H1 (cell line): ENCODE data around the gene TRIM24. TPM values are rescaled to one million over a fixed set of nuclear protein-coding genes. Genes with fewer than 3 reads are reported as not detected.

Experiments
- CTCF ChIA-PET: fragments of 300-600 bp; sonication (Branson Sonifier 250); formaldehyde crosslinking; loops from one replicate; lab custom pipeline; 2021; ENCODE audit not compliant: partially characterized antibody; lab: Charles Lee
- POLR2A ChIA-PET: fragments of 300-600 bp; sonication (Branson Sonifier 250); formaldehyde crosslinking; loops from one replicate; lab custom pipeline; 2021; ENCODE audit warnings: inconsistent platforms; ENCODE audit not compliant: partially characterized antibody; lab: Charles Lee
- DNase-seq, 2 experiments: peaks; one replicate each; pipeline versions ENCODE4 v3.0.0 to v3.0.0-alpha.2; 2010 to 2022; ENCODE audit warnings: low spot score in 2 of 2, low read depth in 1 of 2, mixed read lengths in 1 of 2
- FAIRE-seq: peaks from 2 replicates; lab custom pipeline; 2011; peaks lifted over from hg19 to GRCh38; lab: Jason Lieb, UNC
- H2AFZ ChIP-seq: 2 replicates; pipeline ENCODE4 v1.8.1; 2012; ENCODE audit warnings: low read length, inconsistent platforms
- H2AK5ac ChIP-seq: 2 replicates; pipeline ENCODE4 v1.6.1; 2013; ENCODE audit warnings: low read depth, low read length
- H2BK120ac ChIP-seq: replicated peaks from 2 replicates; pipeline ENCODE3; 2013; ENCODE audit warnings: low read depth, low read length, inconsistent platforms
- H2BK12ac ChIP-seq: 2 replicates; pipeline ENCODE4 v1.6.1; 2013; ENCODE audit warnings: low read depth, low read length
- H2BK15ac ChIP-seq: 2 replicates; pipeline ENCODE4 v1.6.1; 2013; ENCODE audit warnings: low read length
- H2BK20ac ChIP-seq: 2 replicates; pipeline ENCODE4 v1.6.1; 2013; ENCODE audit warnings: low read length
- H2BK5ac ChIP-seq: 2 replicates; pipeline ENCODE4 v1.6.1; 2013; ENCODE audit warnings: low read depth, low read length
- H3K14ac ChIP-seq: 2 replicates; pipeline ENCODE4 v1.6.1; 2013; ENCODE audit warnings: inconsistent platforms; ENCODE audit not compliant: insufficient read length
- H3K18ac ChIP-seq: 2 replicates; pipeline ENCODE4 v1.6.1; 2013; ENCODE audit warnings: low read length; ENCODE audit errors: extremely low read depth
- H3K23ac ChIP-seq: 2 replicates; pipeline ENCODE4 v1.6.1; 2013; ENCODE audit warnings: inconsistent platforms; ENCODE audit not compliant: insufficient read length
- H3K23me2 ChIP-seq: 2 replicates; pipeline ENCODE4 v1.6.1; 2013; ENCODE audit warnings: low read depth, low read length
- H3K27ac ChIP-seq: 2 replicates; pipeline ENCODE4 v1.6.1; 2011; ENCODE audit warnings: low read depth, low read length, inconsistent platforms
- H3K27me3 ChIP-seq, 4 experiments: replicated peaks in 1 of 4; 1 replicate in 1 of 4; 2 replicates in 3 of 4; pipeline versions ENCODE4 v1.6.1 to v1.8.1; 2011 to 2013; ENCODE audit warnings: low read length in 3 of 4, mild to moderate bottlenecking in 3 of 4, inconsistent platforms in 2 of 4, mixed read lengths in 2 of 4, moderate library complexity in 1 of 4; ENCODE audit not compliant: control insufficient read depth in 3 of 4, insufficient read depth in 3 of 4; ENCODE audit errors: extremely low read depth in 1 of 4
- H3K36me3 ChIP-seq, 4 experiments: 2 replicates each; pipeline versions ENCODE4 v1.6.1 to v1.8.1; 2011 to 2013; ENCODE audit warnings: mild to moderate bottlenecking in 4 of 4, low read length in 3 of 4, moderate library complexity in 2 of 4, control low read depth in 1 of 4, inconsistent platforms in 1 of 4; ENCODE audit not compliant: insufficient read depth in 4 of 4, control insufficient read depth in 2 of 4
- H3K4ac ChIP-seq: replicated peaks from 2 replicates; pipeline ENCODE3; 2013; ENCODE audit warnings: low read length, low read depth, mixed read lengths, inconsistent platforms; ENCODE audit not compliant: insufficient read length
- H3K4me1 ChIP-seq, 4 experiments: replicated peaks in 1 of 4; 1 replicate in 1 of 4; 2 replicates in 3 of 4; pipeline versions ENCODE4 v1.6.1 to v1.8.1; 2011 to 2013; ENCODE audit warnings: low read length in 3 of 4, inconsistent platforms in 2 of 4, mixed read lengths in 1 of 4; ENCODE audit not compliant: insufficient read depth in 4 of 4, control insufficient read depth in 3 of 4
- H3K4me2 ChIP-seq, 2 experiments: 2 replicates each; pipeline versions ENCODE4 v1.6.1 to v1.8.1; 2011 to 2013; ENCODE audit warnings: low read depth in 2 of 2, low read length in 2 of 2, control low read depth in 1 of 2, inconsistent platforms in 1 of 2, mild to moderate bottlenecking in 1 of 2; ENCODE audit not compliant: insufficient read depth in 1 of 2
- H3K4me3 ChIP-seq, 4 experiments: fragments of 200-600, 300-600 bp in 1 of 4; sonication (generic), shearing (Covaris generic), sonication (Bioruptor Twin) in 1 of 4; 2 replicates each; pipeline versions ENCODE4 v1.5.1 to v1.8.1; 2011 to 2016; ENCODE audit warnings: low read length in 4 of 4, low read depth in 3 of 4, control low read depth in 2 of 4, inconsistent platforms in 2 of 4, mild to moderate bottlenecking in 2 of 4, mixed read lengths in 1 of 4, moderate library complexity in 1 of 4; ENCODE audit not compliant: insufficient read depth in 2 of 4; ENCODE audit errors: extremely low read depth in 1 of 4
- H3K56ac ChIP-seq: replicated peaks from 2 replicates; pipeline ENCODE3; 2013; ENCODE audit warnings: low read depth, mild to moderate bottlenecking, mixed read lengths, low read length, inconsistent platforms; ENCODE audit not compliant: insufficient read length
- H3K79me1 ChIP-seq: 2 replicates; pipeline ENCODE4 v1.6.1; 2013; ENCODE audit warnings: low read depth, low read length, control low read depth
- H3K79me2 ChIP-seq, 2 experiments: 2 replicates each; pipeline versions ENCODE4 v1.6.1 to v1.8.1; 2012 to 2013; ENCODE audit warnings: low read length in 2 of 2, mild to moderate bottlenecking in 2 of 2, inconsistent platforms in 1 of 2; ENCODE audit not compliant: insufficient read depth in 2 of 2, control insufficient read depth in 1 of 2
- H3K9ac ChIP-seq, 4 experiments: replicated peaks in 1 of 4; 1 replicate in 1 of 4; 2 replicates in 3 of 4; pipeline versions ENCODE4 v1.6.1 to v1.8.1; 2011 to 2013; ENCODE audit warnings: low read depth in 3 of 4, low read length in 3 of 4, control low read depth in 2 of 4, mild to moderate bottlenecking in 2 of 4, moderate library complexity in 2 of 4, inconsistent platforms in 1 of 4; ENCODE audit errors: extremely low read depth in 1 of 4
- H3K9me3 ChIP-seq, 2 experiments: 2 replicates each; pipeline versions ENCODE4 v1.6.1 to v1.8.1; 2012 to 2013; ENCODE audit warnings: mild to moderate bottlenecking in 2 of 2, moderate library complexity in 2 of 2, control low read depth in 1 of 2, inconsistent platforms in 1 of 2, low read depth in 1 of 2, low read length in 1 of 2, mixed read lengths in 1 of 2; ENCODE audit not compliant: insufficient read depth in 2 of 2
- H4K20me1 ChIP-seq, 2 experiments: replicated peaks in 1 of 2; 2 replicates each; pipeline versions ENCODE3 to v1.8.1; 2011 to 2013; ENCODE audit warnings: inconsistent platforms in 2 of 2, low read length in 2 of 2, mild to moderate bottlenecking in 1 of 2; ENCODE audit not compliant: insufficient read depth in 2 of 2, control insufficient read depth in 1 of 2
- H4K5ac ChIP-seq: 2 replicates; pipeline ENCODE4 v1.6.1; 2013; ENCODE audit warnings: low read length, low read depth, mixed read lengths, inconsistent platforms; ENCODE audit not compliant: insufficient read length
- H4K8ac ChIP-seq: 2 replicates; pipeline ENCODE4 v1.8.0; 2013; ENCODE audit warnings: mild to moderate bottlenecking, moderate library complexity, low read length, inconsistent platforms; ENCODE audit not compliant: insufficient read depth; ENCODE audit errors: extremely low read depth
- H4K91ac ChIP-seq: replicated peaks from 2 replicates; pipeline ENCODE3; 2013; ENCODE audit warnings: low read length, mixed read lengths, inconsistent platforms; ENCODE audit not compliant: insufficient read length
- ASH2L ChIP-seq: fragments of 200-600, 300-600 bp; sonication (generic); IDR thresholded peaks from one replicate; pipeline ENCODE4 v1.7.1; 2017; ENCODE audit warnings: low read length
- BACH1 ChIP-seq: IDR thresholded peaks from 2 replicates; pipeline ENCODE4 v1.6.1; 2012; ENCODE audit warnings: low read length, improper control_type of control experiment
- CBX8 ChIP-seq: fragments of 300-800, 300-1000 bp; sonication (generic); IDR thresholded peaks from 2 replicates; pipeline ENCODE4 v1.7.1; 2016; ENCODE audit warnings: low read depth, low read length, borderline replicate concordance
- FOSL1 ChIP-seq: IDR thresholded peaks from 2 replicates; pipeline ENCODE4 v1.6.1; 2011; ENCODE audit warnings: mild to moderate bottlenecking, low read depth, low read length, moderate library complexity; ENCODE audit not compliant: insufficient read depth
- GABPA ChIP-seq: IDR thresholded peaks from 2 replicates; pipeline ENCODE4 v1.6.1; 2011; ENCODE audit warnings: mild to moderate bottlenecking, low read length, moderate library complexity, borderline replicate concordance; ENCODE audit not compliant: insufficient read depth
- HDAC2 ChIP-seq, 2 experiments: fragments of 300-600 bp in 1 of 2; sonication (generic) in 1 of 2; IDR thresholded peaks; 2 replicates each; pipeline ENCODE4 v1.6.1; 2011 to 2012; ENCODE audit warnings: low read depth in 2 of 2, low read length in 2 of 2, mild to moderate bottlenecking in 2 of 2, moderate library complexity in 2 of 2, borderline replicate concordance in 1 of 2, inconsistent platforms in 1 of 2
- JUN ChIP-seq: IDR thresholded peaks from 2 replicates; pipeline ENCODE4 v1.6.1; 2011; ENCODE audit warnings: low read depth, mild to moderate bottlenecking, improper control_type of control experiment, low read length
- JUND ChIP-seq: IDR thresholded peaks from 2 replicates; pipeline ENCODE4 v1.6.1; 2011; ENCODE audit warnings: mild to moderate bottlenecking, improper control_type of control experiment, low read length
- MAFK ChIP-seq: IDR thresholded peaks from 2 replicates; pipeline ENCODE4 v1.6.1; 2012; ENCODE audit warnings: low read depth, mild to moderate bottlenecking, improper control_type of control experiment, low read length
- POLR2AphosphoS5 ChIP-seq: IDR thresholded peaks from 2 replicates; pipeline ENCODE4 v1.6.1; 2011; ENCODE audit warnings: low read depth, low read length
- RAD21 ChIP-seq, 2 experiments: IDR thresholded peaks in 1 of 2; conservative IDR thresholded peaks in 1 of 2; 2 replicates each; pipeline ENCODE4 v1.6.1; 2011; ENCODE audit warnings: low read depth in 2 of 2, low read length in 2 of 2, improper control_type of control experiment in 1 of 2, inconsistent platforms in 1 of 2, mild to moderate bottlenecking in 1 of 2, moderate library complexity in 1 of 2
- RBBP5 ChIP-seq: IDR thresholded peaks from 2 replicates; pipeline ENCODE4 v1.7.1; 2012; ENCODE audit warnings: low read depth, mild to moderate bottlenecking, inconsistent platforms, low read length, moderate library complexity, borderline replicate concordance
- TCF12 ChIP-seq: IDR thresholded peaks from 2 replicates; pipeline ENCODE4 v1.6.1; 2011; ENCODE audit warnings: low read depth, mild to moderate bottlenecking, low read length
- TEAD4 ChIP-seq: IDR thresholded peaks from 2 replicates; pipeline ENCODE4 v1.6.1; 2012; ENCODE audit warnings: low read depth, low read length, inconsistent platforms, mixed read lengths
- YY1 ChIP-seq: IDR thresholded peaks from 2 replicates; pipeline ENCODE4 v1.6.1; 2011; ENCODE audit warnings: low read depth, mild to moderate bottlenecking, low read length
- whole genome bisulfite sequencing, 2 experiments: shearing (Covaris generic) in 1 of 2; methylation state at CpG; one replicate each; pipeline versions ENCODE4 v1.1.6 to v1.1.7; 2013 to 2015; ENCODE audit warnings: low lambda C conversion rate in 2 of 2, mixed read lengths in 2 of 2, inconsistent platforms in 1 of 2, low coverage in 1 of 2, missing lambda C conversion rate in 1 of 2; ENCODE audit not compliant: insufficient replicate concordance in 2 of 2, insufficient coverage in 1 of 2, insufficient read length in 1 of 2; ENCODE audit errors: extremely low coverage in 1 of 2, missing lambda C conversion rate in 1 of 2; 5-methylcytosine and 5-hydroxymethylcytosine counted together
- polyA plus RNA-seq, 7 experiments: library from polyadenylated mRNA; depleted of rRNA in 3 of 7; stranded (reverse) in 5 of 7; unstranded in 2 of 7; fragments of >200 nt in 5 of 7; fragments of 200-250 nt in 2 of 7; gene quantifications; 1 replicate in 5 of 7; 2 replicates in 1 of 7; 4 replicates in 1 of 7; pipeline versions ENCODE4 v1.2.1 to v1.2.3, GENCODE V29; 2011 to 2013; ENCODE audit warnings: missing spikeins in 2 of 7, mixed read lengths in 2 of 7
- total RNA-seq: library from RNA; stranded (reverse); fragmentation: NEBNext Ultra II Directional; extraction: Animal tissue kit (Norgen Biotek cat#: 25700); gene quantifications from 2 replicates; pipeline ENCODE4 v1.2.1, GENCODE V29; 2021

The TRIM24 gene
- total and polyA plus RNA-seq, 2 of the 8 experiments (the other 6 are each of a cell fraction or from before 2014, with no cell fraction given), result 67.6 to 149 TPM

GRCh38 chr7:138524259-138524658, 64.2 kb downstream of the TRIM24 start:
- no peak for FAIRE-seq
- ChIA-PET POLR2A (no interaction called here), CTCF (no interaction called here)
- no peak overlapping the region for H4K91ac ChIP-seq
- DNase-seq, result no peak
- H4K8ac ChIP-seq, result no peak overlapping the region
- no peak overlapping the region for H3K4me2 ChIP-seq
- no peak overlapping the region for H3K4ac ChIP-seq
- H3K9ac ChIP-seq, result no peak overlapping the region
- no peak overlapping the region for H2AK5ac ChIP-seq
- no peak overlapping the region for H3K4me3 ChIP-seq
- H3K27ac ChIP-seq, result no peak overlapping the region
- no peak overlapping the region for H2BK5ac ChIP-seq
- peaks cover 8 to 100% (median 72%) of the 10 kb centered on the region in 4 experiments for H3K36me3 ChIP-seq
- H3K23me2 ChIP-seq, result no peaks in the 10 kb centered on the region
- 96% methylated on average over 2 of the region's 2 CpGs; no CpG with 5 or more reads in 1 of the 2 experiments for WGBS, 2 experiments
- no peak overlapping the region for H2AFZ ChIP-seq
- no peak overlapping the region for H2BK120ac ChIP-seq
- H3K27me3 ChIP-seq, result no peaks in the 10 kb centered on the region
- H3K23ac ChIP-seq, result no peak overlapping the region
- H3K9me3 ChIP-seq, result peaks cover 23 to 25% of the 10 kb centered on the region in 2 experiments
- H4K5ac ChIP-seq, result no peak overlapping the region
- H3K14ac ChIP-seq, result no peak overlapping the region
- no peak overlapping the region for H3K18ac ChIP-seq
- peaks cover 0 to 56% of the 10 kb centered on the region in 2 experiments; a peak in 2 of 4 replicates for H3K79me2 ChIP-seq
- H2BK20ac ChIP-seq, result no peak overlapping the region
- no peak overlapping the region for H3K56ac ChIP-seq
- no peak overlapping the region for H2BK12ac ChIP-seq
- H3K79me1 ChIP-seq, result no peaks in the 10 kb centered on the region
- no peaks in the 10 kb centered on the region for H4K20me1 ChIP-seq
- H2BK15ac ChIP-seq, result no peak overlapping the region
- H3K4me1 ChIP-seq, result no peaks in the 10 kb centered on the region
- TF ChIP-seq JUN (no peak), HDAC2 (IDR thresholded peaks at IDR 0.05; ENCODE audit: borderline replicate concordance in 1 of 2, low read depth in 2 of 2, low read length in 2 of 2) (no peak), TEAD4 (no peak), FOSL1 (no peak), POLR2AphosphoS5 (no peak), YY1 (no peak), TCF12 (no peak), CBX8 (no peak), RBBP5 (no peak), RAD21 (IDR thresholded peaks at IDR 0.05 in 1 of 2, conservative IDR thresholded peaks at IDR 0.05 in 1 of 2; ENCODE audit: low read depth in 2 of 2, low read length in 2 of 2) (no peak), GABPA (no peak), BACH1 (no peak), ASH2L (no peak), MAFK (no peak), JUND (no peak)
